Stomach (tissue), 4 donors: Measurements from ENCODE around the gene CDHR3.

ENCODE experiments used
- CTCF ChIP-seq, 7 experiments: fragments of 450-650 bp in 4 of 7; fragments of 200-600 bp in 3 of 7; sonication (generic) in 3 of 7; IDR thresholded peaks; one replicate each; pipeline ENCODE4 v1.5.1; 2016 to 2019; ENCODE audit warnings: antibody characterized with exemption in 7 of 7, control low read depth in 2 of 7, mild to moderate bottlenecking in 1 of 7
- EP300 ChIP-seq: sonication (generic); formaldehyde crosslinking; IDR thresholded peaks from one replicate; pipeline ENCODE4 v1.6.1; 2017; ENCODE audit warnings: antibody characterized with exemption
- POLR2AphosphoS5 ChIP-seq, 3 donors: sonication (generic); formaldehyde crosslinking; IDR thresholded peaks; one replicate each; pipeline ENCODE4 v1.6.1; 2016; ENCODE audit warnings: antibody characterized with exemption in 3 of 3

DNA sequence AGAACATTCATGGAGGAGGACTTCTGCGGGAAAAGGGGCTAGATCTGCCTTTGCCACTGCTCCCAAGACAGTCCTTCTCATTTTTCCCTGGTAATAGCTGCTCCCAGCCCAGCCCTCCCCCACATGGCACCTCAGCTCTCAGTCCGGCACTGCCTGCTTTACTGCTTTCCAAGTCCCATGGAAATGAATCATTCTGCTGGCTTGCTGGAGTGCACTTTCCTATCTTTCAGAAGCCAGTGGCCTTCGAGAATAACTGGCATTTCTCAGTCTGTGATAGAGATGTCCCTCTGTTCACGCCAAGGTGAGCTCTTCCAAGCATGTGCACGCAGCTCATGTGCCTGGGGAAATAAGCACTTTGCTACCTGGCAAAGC, 87.7 kb downstream of the CDHR3 start:
- no peak for TF ChIP-seq POLR2AphosphoS5 (IDR thresholded peaks at IDR 0.05)
- TF ChIP-seq CTCF (IDR thresholded peaks at IDR 0.05) = no peak
- no peak for TF ChIP-seq EP300
